GM12892 (cell line): Measurements from ENCODE around the gene SPDYE18.
"Not testable (repeated sequence)": the region's sequence is repeated elsewhere in the genome, so short reads cannot be mapped to it uniquely, and the experiment has no call there.

Experiments
- DNase-seq: peaks from one replicate; pipeline ENCODE4 v3.0.0; 2011; ENCODE audit not compliant: insufficient read length
- FAIRE-seq: peaks from 2 replicates; lab custom pipeline; 2011; peaks lifted over from hg19 to GRCh38; lab: Jason Lieb, UNC

The SPDYE18 gene

GRCh38 chr7:77006127-77007110 lies 55.9 kb downstream of the SPDYE18 start:
- not testable (repeated sequence) for DNase-seq, FAIRE-seq

- FAIRE-seq, DNase-seq: not testable (repeated sequence)
These were observed 56.8 kb downstream of the SPDYE18 start for GRCh38 chr7:77005461-77006057.

GRCh38 chr7:77004151-77004550 lies 58.2 kb downstream of the SPDYE18 start:
- DNase-seq, FAIRE-seq: not testable (repeated sequence)

- FAIRE-seq, DNase-seq: not testable (repeated sequence)
These were observed 59.1 kb downstream of the SPDYE18 start for GRCh38 chr7:77003241-77003640.

DNA sequence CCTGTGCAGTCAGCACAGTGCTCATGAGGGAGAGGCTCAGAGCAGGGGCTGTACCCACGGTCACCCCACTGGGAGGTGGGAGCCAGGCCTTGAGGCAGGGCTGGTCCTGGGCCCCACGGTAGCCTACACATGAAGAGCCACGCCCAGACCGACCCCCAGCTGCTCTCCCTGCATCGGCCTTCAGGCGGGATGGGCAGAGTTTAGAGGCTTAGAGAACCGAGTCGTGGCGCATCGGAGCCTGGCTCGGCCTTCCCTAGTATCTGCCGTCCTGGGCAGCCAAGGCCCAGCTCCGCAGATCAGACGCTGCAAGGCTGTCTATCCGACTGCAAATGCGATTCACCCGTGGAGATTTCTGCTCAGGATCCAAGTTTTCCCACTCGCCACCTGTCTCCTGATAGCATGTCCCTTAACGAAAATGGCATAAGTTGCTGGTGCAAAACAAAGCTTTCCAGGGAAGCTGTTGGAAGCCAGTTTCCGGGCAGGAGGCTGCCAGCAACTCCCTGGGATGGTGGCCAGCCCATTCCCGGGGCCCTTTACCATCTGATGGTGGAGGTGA lies 59.6 kb downstream of the SPDYE18 start:
- FAIRE-seq, DNase-seq: not testable (repeated sequence)

DNA sequence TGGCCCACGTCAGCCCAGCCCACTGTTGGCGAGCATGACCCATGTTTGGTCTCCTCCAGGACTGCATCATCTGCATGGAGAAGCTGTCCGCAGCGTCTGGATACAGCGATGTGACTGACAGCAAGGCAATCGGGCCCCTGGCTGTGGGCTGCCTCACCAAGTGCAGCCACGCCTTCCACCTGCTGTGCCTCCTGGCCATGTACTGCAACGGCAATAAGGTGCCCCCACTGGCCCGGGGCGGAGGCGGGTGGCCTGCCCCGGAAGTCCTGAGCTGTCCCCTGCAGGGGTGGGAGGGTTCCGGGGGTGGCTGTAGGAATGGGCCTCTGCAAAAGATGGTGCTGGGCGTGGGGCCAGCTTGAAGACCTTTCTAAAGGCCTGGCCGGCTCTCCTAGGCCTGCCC lies 60.3 kb downstream of the SPDYE18 start:
- FAIRE-seq, DNase-seq: not testable (repeated sequence)
